Amniotic stem cell (primary cell): ENCODE data around the gene CFAP97D1.
"Not testable (repeated sequence)": the region's sequence is repeated elsewhere in the genome, so short reads cannot be mapped to it uniquely, and the experiment has no call there.

ENCODE experiments used
- DNase-seq: peaks from one replicate; lab custom pipeline; 2025; lab: John Stamatoyannopoulos, UW

Gene CFAP97D1

GRCh38 chr17:43768382-43768781 is 11.9 kb upstream of the CFAP97D1 start:
- no peak for DNase-seq

- no peak for DNase-seq
These were observed 11.3 kb upstream of the CFAP97D1 start for GRCh38 chr17:43768943-43769342.

- no peak for DNase-seq
These were observed 10.8 kb upstream of the CFAP97D1 start for GRCh38 chr17:43769426-43769825.

GRCh38 chr17:43769859-43770258 is 10.4 kb upstream of the CFAP97D1 start:
- DNase-seq, result no peak

- DNase-seq, result no peak
These were observed 9.3 kb upstream of the CFAP97D1 start for GRCh38 chr17:43770957-43771356.

GRCh38 chr17:43771463-43771862 is 8.8 kb upstream of the CFAP97D1 start:
- DNase-seq, result no peak

GRCh38 chr17:43772877-43773648 is 7.2 kb upstream of the CFAP97D1 start:
- DNase-seq, result no peak

- DNase-seq, result no peak
These were observed 5.7 kb upstream of the CFAP97D1 start for GRCh38 chr17:43774304-43775250.

GRCh38 chr17:43778337-43779144 is 1.7 kb upstream of the CFAP97D1 start, which contains the start of gene DUSP3:
TSS of gene DUSP3 (minus strand) at chr17:43778977. CDS start at chr17:43778924, 53 bp downstream.
- DNase-seq, result peak; percentile 91

- DNase-seq, result no peak
These were observed 800 bp upstream of the CFAP97D1 start for GRCh38 chr17:43779145-43780125.

GRCh38 chr17:43782913-43783680 is 2.9 kb downstream of the CFAP97D1 start:
- no peak for DNase-seq

- no peak for DNase-seq
These were observed 3.8 kb downstream of the CFAP97D1 start for GRCh38 chr17:43784068-43784467.

- DNase-seq, result no peak
These were observed 4.4 kb downstream of the CFAP97D1 start for GRCh38 chr17:43784628-43785101.

- DNase-seq, result no peak
These were observed 7.5 kb downstream of the CFAP97D1 start for GRCh38 chr17:43787728-43788127.

GRCh38 chr17:43788540-43788939 is 8.3 kb downstream of the CFAP97D1 start:
- no peak for DNase-seq

GRCh38 chr17:43789482-43789881 is 9.2 kb downstream of the CFAP97D1 start:
- DNase-seq, result no peak

- DNase-seq, result no peak
These were observed 10.2 kb downstream of the CFAP97D1 start for GRCh38 chr17:43790311-43790940.

GRCh38 chr17:43791589-43791988 is 11.4 kb downstream of the CFAP97D1 start:
- no peak for DNase-seq

- not testable (repeated sequence) for DNase-seq
These were observed 12.4 kb downstream of the CFAP97D1 start for GRCh38 chr17:43792668-43793067.
